Left renal cortex interstitium (tissue), 4 donors: ENCODE data around the gene PRAME. TPM values are rescaled to one million over a fixed set of nuclear protein-coding genes. Genes with fewer than 3 reads are reported as not detected.
"Not testable (repeated sequence)": the region's sequence is repeated elsewhere in the genome, so short reads cannot be mapped to it uniquely, and the experiment has no call there.

ENCODE experiments used
- DNase-seq, 4 donors: peaks; one replicate each; pipeline ENCODE4 v3.0.0-alpha.2; 2013; ENCODE audit warnings: low read depth in 4 of 4, low spot score in 2 of 4, missing footprints in 1 of 4
- polyA plus RNA-seq, 4 donors: library from polyadenylated mRNA; unstranded; fragments of 120-200 nt; gene quantifications; one replicate each; pipeline ENCODE4 v1.2.1, GENCODE V29; 2013; ENCODE audit not compliant: insufficient read length in 4 of 4

Gene PRAME
- polyA plus RNA-seq, 4 donors, result 1.1 to 1.8 (median 1.2) TPM

DNA sequence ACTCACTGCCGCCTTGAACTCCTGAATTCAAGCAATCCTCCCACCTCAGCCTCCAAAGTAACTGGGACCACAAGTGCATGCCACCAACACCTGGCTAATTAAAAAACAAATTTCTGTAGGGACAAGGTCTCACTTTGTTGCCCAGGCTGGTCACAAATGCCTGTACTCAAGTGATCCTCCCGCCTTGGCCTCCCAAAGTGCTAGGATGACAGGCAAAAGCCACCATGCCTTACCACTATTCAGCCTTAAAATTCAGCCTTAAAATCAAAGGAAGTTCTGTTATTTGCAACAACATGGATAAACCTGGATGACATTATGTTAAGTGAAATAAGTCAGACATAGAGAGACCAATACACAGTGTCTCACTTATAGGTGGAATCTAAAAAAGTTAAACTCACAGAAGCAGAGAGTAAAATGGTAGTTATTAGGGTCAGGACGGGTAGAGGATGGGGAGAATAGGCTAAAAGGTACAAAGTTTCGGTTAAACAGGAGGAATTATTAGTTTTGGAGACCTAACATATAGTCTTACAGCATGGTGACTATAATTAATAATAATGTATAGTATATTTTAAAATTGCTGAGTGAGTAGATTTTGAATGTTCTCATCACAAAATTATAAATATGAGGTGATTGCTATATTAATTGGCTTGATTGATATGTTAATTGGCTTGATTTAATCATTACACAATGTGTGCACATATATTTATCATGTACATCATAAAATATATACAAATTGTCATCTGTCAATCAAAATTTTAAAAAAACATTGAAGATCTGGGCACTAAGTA is 32.7 kb downstream of the PRAME start:
- no peak for DNase-seq

DNA sequence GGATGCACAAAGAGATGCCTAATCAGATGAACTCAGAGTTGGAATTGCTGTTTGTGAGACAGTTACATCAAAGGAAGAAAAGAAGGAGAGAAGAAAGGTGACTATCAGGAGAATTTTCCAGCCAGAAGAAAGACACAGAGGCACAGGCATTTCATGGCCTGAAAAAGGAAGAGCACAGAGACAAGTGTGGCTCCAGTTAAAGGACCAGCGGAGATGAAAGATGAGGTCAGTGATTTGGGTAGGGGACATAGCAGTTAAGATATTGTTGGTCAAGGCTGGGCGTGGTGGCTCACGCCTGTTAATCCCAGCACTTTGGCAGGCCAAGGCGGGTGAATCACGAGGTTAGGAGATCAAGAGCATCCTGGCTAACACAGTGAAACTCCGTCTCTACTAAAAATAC is 35.6 kb downstream of the PRAME start:
- no peak for DNase-seq

DNA sequence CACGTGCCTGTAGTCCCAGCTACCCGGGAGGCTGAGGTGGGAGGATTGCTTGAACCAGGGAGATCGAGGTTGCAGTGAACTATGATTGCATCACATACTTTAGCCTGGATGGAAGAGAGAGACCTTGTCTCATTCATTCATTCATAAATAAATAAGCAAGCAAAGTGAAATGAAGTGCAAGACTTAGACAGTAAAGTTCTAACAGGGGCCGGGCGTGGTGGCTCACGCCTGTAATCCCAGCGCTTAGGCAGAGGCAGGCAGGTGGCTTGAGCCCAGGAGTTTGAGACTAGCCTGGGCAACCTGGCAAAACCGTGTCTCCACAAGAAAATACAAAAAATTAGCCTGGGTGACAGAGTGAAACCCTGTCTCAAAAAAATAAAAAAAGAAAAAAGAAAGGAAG is 37.4 kb downstream of the PRAME start:
- DNase-seq, result no peak

DNA sequence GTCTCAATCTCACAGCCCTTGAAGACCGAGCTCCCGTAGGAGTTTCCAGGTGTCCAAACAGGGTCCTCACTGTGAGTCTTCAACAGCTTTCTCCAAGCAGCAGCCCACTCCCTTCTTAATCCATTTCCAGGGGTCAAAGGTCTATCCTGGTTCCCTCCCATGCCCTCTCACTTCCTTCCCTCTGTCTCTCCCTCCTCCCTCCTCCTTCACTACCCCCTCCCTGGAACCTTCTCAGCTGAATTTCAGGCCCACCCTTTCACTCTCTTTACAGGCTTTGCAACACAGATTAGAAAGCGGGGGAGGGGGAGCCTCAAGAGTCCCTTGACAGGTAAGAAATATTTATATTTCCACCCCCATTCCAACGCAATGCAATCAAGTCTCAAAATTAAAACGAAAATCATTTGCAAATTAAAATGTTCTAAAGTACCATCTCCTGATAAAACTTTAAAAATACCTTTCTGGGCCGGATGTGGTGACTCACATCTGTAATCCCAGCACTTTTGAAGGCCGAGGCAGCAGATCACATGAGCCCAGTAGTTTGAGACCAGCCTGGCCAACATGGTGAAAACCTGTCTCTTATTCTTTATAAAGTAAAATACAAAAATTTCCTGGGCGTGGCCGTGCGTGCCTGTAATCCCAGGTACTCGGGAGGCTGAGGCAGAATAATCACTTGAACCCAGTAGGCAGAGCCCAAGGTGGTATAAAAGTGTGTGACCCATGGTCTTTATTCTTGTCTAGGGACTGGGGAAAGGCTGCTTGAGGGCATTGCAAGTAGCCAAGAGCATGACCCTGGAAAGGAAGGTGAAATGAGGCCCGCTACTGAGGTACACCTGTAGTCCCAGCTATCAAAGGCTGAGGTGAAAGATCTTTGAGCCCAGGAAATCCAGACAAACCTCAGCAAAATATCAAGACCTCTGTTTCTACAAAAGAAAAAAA is 38.1 kb downstream of the PRAME start:
- no peak for DNase-seq

DNA sequence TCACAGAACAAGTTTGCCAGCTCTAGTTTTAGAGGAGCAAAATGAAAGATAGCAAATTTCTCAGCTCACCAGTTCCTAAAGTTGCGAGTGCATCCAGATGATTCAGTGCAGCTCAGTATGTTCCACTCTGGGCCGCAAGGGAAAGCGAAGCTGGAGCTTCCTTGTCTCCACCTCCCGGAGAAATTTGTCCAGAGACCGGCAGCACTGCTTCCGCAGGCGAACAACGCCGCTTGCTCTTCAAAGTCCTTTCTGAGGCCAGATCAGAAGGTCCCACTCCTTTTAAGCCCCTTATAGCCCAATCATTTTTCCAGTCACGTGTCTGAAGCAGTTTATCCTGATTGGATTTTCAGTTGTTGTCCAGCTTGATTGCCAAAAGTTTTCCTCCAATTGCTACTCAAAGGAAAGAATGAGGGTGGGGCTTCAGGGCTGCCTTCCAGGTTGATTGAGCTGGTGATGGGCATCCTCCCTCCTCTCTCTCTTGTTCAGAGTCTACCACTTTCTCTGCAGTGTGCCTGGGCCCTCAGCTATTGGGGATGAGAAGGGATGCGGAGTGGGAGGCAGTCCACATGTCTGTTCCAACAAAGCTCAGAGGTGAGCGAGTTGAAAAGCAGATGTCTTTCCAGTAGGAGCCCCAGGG is 38.9 kb downstream of the PRAME start, which contains the start of gene ZNF280A:
Gene ZNF280A (minus strand): TSS at position 251 of the 637 bp plus-strand sequence. CDS start 4,640 bp downstream, outside the sequence.
- DNase-seq, result no peak

DNA sequence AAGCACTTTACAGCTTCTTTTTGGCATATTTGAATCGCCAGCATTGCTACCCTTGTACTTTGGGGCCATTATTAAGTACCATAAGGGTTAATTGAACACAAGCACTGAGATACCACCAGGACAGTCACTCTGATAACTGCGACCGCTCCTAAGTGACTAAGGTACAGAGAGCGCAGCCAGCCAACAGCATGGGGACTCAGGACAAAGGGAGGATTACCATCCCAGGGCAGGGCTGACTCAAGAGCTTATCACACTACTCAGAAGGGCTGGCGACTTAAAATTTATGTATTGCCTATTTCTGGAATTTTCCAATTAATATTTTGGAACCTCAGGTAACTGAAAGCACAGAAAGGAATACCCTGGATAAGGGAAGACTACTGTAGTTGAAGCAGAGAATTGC is 39.5 kb downstream of the PRAME start:
- no peak for DNase-seq

DNA sequence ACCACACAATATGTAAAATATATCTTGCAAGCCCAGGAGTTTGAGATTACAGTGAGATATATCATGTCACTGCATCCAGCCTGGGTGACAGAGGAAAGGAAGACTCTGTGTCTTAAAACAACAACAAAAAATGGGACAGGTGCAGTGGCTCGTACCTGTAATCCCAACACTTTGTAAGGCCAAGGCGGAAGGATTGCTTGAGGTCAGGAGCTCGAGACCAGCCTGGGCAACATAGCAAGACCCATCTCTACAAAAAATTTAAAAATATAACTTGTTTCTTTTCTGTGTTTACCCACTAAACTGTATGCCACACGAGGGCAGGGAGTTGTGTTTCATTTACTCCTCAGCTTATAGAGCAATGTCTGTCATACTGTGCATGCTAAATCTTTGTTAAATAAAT is 42.1 kb downstream of the PRAME start:
- DNase-seq, result no peak

DNA sequence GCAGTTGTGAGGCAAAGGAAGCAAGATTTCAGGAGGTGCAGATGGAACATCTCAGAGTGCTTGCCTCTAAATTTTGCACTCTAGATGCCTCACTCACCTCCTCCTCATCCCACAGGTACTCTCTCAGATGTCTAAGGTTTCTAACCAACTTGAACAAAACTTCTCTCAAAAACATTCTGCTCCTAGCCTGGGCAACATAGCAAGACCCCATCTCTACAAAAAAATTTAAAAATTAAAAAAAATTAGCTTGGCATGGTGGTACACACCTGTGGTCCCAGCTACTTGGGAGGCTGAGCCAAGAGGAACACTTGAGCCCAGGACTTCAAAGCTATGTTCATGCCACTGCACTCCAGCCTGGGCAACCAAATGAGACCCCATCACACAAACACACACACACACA is 43.2 kb downstream of the PRAME start:
- no peak for DNase-seq

DNA sequence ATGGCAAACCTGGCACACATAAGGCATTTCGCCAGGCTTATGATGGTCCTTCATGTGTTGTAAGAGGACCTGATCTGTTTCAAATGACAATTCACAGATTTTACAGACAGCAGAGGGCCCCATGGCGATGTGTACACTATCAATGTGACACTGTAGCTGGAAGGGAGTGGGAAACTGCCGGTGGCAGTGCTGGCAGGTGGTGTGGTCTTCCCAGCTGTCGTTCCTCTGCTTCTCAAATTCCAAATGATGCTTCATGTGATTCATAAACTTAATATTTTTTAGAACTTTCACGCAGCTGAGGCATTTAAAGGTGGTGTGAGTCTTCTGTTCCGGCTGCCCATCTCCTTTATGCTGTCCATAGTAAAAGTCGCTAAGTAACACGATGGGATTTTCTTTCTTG is 44.6 kb downstream of the PRAME start:
- not testable (repeated sequence) for DNase-seq

DNA sequence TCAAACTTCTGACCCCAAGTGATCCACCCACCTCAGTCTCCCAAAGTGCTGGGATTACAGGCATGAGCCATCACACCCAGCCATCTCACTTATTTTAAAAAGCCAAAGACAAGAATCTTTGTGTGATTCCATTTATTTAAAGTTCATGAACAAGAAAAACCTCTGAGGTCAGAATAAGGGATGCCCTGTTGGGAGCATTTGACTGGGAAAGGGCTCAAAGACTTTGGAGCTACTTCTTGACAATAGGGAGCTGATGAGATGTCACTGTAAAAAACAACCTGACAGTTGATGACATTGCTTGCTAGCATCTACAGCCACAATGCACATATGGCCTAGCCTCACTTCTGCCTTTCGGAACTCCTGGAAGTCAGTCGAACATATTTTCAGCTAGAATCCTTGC is 45.4 kb downstream of the PRAME start:
- no peak for DNase-seq

DNA sequence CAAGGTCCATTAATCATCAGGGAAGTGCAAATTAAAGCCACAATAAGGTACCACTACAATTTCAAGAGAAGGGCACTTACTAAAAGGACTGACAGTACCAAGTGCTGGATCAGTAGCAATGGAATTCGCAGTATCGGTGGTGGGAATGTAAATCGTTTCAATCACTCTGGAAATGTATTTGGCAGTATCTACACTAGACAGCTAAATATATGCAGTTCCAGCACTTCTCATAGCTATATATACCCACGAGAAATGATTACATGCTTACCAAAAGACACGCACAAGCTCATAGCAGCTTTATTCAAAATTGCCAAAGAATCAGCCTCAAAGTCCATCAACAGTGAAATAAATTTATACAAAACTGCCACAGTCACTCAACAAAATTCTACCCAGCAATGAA is 46.1 kb downstream of the PRAME start:
- DNase-seq, result no peak

DNA sequence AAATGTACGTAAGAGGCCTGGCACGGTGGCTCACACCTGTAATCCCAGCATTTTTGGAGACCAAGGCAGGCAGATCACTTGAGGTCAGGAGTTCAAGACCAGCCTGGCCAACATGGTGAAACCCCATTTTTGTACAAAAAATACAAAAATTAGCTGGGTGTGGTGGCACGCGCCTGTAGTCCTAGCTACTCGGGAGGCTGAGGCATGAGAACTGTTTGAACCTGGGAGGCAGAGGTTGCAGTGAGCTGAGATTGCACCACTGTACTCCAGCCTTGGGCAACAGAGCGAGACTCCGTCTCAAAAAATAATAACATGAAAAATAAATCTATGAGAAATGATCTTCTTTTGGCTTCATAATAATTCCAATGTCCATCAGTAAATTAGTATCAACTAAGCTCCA is 48.2 kb downstream of the PRAME start:
- not testable (repeated sequence) for DNase-seq

DNA sequence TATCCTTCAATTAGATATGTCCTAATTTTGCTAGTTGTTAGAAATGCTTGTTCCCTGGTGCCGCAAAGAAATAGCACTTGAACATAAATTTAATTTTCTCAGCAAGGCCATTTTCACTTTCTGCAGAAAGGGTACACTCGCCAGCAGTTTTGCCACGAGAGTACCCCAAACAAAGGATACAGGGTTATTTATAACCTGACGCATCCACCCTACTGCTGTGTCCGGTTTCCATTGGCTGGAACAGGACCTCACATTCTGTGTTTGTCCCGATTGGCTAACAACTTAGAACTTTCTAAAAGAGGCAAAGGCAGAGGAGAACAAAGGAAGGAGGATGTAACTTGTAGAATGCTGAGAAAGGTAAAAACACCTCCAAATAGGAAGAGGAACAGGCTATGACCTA is 49.2 kb downstream of the PRAME start:
- not testable (repeated sequence) for DNase-seq

DNA sequence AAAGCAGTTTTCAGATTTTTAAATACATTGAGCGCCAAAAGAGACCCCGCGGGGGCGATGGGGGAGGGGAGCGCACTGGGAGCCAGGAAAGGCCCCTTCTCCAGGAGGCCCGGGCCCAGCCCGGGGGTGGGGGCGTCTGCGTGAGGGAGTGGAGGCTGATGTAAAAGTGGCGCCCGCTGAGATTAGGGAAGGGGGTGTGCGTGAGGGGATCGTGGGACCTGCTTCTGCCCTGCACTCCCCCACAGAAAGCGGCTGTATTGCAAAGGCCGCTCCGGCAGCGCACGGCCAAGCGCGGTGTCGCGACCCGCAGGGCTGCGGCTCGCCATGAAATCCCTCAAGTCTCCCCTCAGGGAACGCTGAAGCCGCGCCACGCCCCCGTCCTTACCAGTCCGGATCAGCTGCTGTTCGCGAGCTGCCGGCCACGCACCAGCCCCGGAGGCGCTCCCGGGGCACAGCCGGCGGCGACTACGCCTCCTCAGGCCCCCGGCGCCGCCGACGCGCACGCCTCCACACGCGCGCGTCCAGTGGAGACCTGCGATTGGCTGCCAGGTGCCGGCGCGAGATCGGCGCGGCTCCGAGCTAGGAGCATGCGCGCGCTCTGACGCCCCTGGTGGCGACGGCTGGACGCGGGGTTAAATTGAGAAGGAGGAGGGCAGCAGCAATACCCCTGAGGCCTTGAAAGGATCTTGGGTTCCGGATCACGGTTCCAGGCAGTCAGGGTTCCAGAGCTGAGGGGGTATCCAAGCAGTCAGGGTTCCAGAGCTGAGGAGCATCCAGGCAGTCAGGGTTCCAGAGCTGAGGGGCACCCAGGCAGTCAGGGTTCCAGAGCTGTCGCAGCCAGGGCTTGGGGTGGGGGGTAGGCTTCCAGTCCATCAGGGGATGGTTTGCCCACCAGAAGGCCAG is 50.5 kb downstream of the PRAME start, which contains the start of gene ZNF280B:
Gene ZNF280B (minus strand): TSS at position 469 of the 903 bp plus-strand sequence. CDS start 19,344 bp downstream, outside the sequence.
- peak; percentile 15 to 59 (median 45) for DNase-seq

DNA sequence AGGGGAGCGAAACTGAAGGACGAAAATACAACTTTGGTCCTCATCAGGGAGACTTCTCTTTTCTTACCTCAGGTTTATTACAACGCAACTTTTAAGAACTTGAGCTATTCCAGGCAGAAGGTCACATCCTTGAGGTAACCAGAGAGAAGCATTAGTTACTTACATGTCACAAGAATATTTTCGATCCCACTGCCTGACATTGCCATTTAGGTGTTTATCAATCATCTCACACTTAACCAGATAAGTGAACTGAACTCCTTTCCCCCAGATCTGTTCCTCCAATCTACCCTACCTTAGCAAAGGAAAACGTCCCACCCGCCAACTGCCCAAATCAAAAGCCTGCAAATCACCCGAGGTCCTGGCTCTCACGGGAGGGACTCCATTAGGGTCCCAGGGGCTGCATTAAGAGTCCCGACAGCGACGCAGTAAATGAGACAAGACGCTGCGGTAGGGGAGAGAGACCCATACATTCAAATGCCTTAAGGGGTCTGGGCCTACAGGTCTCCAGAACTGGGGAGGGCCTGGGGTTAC is 51.3 kb downstream of the PRAME start:
- DNase-seq, result peak in 1 of 4 donors; percentile 11

DNA sequence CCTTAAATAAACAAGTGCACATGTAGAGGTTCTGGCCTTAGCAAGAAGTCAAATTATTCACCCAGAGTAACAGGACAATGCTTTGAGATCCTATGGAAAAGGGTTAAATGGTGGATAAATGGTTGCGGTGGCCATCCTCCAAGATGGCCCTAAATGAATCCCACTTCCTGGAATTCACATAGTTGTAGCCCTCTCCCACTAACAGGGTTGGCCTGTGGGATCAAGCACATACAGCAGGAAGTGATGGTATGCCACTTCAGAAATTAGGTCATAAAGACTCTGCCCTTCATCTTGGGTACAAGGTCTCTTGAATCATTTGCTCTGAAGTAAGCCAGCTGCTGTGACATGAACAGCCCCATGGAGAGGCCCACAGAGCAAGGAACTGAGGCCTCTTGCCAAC is 52.3 kb downstream of the PRAME start:
- no peak for DNase-seq

DNA sequence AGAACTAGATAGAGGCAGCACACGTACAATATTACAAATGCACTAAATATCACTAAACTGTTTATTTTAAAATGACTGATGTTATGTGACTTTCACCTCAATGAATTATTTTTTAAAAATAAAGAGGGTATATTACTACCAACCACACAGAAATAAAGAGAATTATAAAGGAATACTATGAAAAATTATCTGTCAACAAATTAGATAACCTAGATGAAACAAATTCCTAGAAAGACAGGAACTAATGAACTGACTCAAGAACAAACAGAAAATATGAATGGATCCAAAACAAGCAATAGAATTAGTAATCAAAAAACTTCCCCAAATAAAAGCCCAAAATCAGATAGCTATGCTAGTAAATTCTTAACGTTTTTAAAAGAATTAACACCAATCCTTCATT is 60.8 kb downstream of the PRAME start:
- no peak for DNase-seq
